ENCODE measurements around the gene PRCD.

Gene PRCD

DNA sequence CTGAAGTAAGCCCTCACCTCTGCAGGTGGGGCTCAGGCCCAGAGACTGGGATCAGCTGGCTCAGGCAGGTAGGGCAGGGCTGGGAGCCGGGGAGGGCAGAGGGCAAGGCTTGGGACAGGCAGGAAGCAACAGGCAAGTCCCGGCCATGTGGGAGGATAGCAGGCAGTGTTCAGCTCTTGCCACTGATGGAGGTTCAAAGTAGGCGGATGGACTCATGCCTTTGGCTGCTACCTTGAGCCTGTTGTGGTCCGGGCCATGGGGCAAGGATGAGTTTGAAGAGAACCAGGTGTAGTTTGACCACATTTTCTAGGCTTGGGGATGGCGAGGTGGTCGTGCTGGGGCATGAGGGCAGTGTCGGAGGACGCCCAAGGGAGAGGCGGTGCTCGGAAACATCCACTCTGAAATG lies 2.7 kb downstream of the PRCD start:
- DNase-seq: no peak

DNA sequence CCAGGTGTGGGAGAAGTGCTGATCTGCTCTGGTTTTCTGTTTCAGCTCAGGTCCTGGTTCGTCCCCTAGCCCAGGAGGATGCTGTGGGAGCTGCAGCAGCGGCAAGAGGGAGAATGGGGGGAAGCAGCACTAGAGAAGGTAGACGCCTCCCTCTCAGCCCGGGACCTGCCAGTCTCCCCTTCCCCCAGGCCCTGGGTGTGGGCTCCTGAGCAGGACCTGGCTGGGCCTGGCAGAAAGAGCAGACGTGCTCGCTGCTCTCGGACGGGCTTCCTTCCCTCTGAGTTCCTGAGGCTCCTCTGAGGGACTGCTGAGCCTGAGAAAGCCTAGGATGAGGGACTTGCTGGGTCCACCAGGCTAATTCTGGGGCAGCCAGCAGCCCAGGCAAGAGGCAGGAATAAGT lies 3.1 kb downstream of the PRCD start:
- DNase-seq: no peak

DNA sequence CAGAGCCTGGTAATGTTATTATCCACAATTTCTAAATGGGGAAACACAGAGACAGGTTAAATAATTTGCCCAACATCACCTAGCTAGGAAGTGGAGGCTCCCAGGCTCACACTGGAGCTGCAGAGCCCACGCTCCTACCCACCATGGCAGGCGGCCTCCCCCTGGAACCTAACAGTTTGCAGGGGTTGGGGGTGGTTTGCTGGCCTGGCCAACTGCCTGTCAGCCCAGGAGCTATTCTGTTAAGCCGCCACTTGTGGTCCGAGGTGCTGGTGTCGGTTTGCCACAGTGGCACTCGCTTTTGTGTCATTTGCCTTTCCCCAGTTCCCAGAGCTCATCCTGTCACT lies 3.6 kb downstream of the PRCD start:
- no peak for DNase-seq

DNA sequence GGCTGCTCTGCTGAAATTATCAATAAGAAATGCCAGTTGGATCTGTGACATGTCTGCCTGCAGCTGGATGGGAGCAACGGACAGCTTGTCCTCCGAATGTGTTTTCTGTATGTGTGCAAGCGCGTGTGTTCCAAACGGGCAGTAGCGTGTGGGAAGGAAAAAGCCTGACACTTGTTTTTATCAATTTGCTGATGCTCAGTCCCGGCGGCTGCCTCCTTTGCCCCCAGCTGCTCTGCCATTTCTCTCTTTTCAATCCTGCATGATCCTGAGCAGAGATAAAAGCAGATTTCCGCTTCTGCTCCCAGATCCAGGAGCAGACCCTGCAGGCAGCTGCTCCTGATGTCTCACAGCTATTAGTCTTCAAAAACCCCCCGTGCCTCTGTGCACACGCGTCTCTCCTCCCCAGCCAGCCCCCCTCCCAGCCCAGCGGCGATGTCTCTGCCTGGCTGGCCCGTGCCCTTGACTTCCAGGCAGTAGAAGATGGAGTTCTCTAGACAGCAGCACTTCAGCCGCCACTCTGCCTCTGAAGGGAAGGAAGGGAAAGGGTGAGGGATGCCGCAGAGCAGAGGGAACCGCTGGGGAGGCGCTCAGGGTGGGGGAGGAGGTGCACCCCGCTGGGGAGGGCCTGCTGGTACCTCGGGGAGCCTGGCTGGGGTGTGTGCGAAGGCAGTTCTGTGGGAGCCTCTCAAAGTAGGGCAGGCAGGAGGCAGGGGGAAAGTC lies 4.1 kb downstream of the PRCD start:
- DNase-seq: peak; percentile 72

DNA sequence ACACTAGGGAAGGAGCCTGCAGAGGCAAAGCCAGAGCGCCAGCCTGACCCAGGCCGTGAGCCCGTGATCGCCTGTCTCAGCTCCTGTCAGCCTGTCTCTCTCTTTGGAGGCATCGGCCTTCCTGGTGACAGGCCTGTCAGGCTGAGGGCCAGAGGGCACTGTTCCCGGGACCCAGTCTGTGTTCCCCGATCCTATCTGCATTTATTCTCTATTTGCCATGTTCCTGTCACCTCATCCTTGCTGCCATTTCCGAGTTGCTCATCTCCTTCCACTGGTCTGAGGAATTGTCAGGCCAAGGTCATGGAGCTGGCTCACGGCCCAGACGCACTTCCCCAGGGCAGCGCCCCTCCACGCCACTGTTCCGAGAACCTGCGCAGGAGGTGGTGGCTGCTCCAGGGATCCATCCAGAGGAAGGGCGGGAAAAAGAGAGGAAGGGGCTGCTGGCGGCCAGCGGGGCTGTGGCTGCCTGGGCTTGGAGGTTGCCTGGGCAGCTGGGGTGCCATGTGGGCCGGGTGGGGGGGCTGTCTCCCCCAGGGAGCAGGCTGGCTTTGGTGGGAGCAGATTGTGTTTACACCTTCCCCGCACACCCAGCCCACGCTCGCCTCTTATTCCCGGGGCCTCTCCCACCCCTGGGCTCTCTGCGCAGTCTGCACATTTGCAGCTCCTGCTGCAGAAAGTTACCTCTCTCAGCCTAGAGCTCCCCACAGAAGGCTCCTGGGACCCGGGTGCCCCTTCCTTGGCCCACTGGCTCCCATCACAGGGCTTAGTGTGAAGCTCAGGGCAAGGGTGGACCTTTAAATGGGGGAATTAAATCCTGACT lies 4.9 kb downstream of the PRCD start:
- no peak for DNase-seq

- DNase-seq: no peak
These were observed 6.2 kb downstream of the PRCD start for GRCh38 chr17:76545918-76546555.

DNA sequence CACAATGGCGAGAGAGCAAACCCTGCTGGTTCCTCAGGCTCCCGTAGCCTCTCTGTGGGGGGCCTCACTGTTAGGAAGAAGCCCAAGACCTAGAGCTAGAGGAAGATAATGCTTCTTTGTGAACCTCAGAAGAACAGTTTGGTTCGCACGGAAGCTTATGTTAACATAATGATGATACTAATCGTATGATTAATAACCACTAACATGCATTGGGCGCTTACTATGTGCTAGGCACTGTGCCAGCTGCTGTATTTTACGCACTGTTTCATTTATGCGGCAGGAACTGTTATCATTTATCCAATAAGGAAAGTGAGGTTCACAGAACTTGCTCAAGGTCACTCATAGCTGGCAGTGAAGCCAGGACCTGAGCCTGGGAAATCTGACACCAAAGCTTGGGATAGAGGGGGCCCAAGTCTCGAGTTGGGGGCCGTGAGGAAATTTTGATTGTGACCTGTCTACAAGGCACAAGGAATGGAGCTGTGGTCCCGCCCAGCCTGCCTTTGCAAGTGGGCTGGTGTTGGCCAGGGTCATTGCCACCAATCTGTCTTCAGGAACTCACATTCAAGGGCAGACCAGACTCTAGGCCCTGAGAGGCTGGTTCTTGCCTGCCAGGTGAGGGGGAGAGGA lies 6.8 kb downstream of the PRCD start:
- DNase-seq: no peak

DNA sequence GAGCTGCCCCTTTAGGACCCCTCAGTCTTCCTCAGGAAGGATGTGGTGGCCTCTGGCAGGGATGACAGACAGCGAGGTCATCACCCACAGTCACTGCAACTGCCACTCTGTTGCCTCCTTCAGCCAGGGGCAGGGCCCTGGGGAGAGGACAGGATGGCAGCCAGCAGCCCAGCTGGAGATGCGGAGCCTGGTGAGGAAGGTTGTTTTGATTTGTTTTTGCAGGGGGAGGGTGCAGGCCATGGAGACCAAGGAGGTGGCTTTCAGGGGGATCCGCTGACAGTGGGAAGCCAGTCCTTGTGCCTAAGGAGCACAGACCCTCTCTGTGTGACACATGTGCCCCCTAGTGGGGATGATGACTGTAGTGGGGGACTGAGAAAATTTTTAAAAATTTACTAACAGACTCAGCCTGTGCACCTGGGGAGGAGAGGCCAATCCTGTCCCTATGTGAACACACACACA lies 7.4 kb downstream of the PRCD start:
- DNase-seq: peak; percentile 31

GRCh38 chr17:76547642-76548202 lies 7.9 kb downstream of the PRCD start:
- no peak for DNase-seq

DNA sequence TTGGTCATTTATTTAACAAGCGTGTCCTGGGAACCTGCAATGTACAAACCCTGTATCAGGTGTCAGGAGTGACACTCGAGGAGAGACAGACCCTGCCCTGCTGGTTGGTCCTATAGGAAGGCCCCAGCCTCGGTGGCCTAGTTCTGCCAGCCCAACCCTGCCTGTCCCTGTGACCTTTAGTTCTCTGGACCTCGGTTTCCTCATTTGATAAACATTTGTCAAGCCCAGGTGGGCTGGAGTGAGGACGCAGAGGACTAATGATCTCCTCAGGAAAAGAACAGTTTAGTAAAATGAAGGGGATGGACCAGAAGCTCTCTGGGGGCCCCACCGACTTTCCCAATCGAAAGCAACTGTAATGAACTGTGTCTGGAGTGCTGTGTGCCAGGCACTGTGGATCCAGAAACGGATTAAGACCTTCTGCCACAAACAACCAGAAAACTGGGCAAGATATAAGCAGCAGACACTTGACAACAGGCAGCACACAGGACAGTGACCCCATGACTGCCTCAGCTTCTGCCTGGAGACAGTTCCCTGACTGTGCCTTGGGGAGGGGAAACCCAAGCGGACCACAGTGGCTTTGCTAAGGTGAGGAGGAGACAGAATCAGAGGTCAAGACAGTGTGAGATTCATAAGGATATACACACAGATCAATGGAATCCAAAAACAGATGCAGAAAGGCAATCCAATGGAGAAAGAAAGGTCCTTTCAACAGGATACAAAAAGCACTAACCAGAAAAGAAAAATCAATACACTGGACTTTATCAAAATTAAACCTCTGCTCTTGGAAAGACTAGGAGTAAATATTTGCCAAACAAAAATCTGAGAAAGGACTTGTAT lies 8.8 kb downstream of the PRCD start:
- DNase-seq: no peak

GRCh38 chr17:76549215-76549518 lies 9.3 kb downstream of the PRCD start:
- no peak for DNase-seq

- no peak for DNase-seq
These were observed 9.7 kb downstream of the PRCD start for GRCh38 chr17:76549539-76549938.

GRCh38 chr17:76550712-76551615 lies 11.1 kb downstream of the PRCD start:
- no peak for DNase-seq

- no peak for DNase-seq
These were observed 11.8 kb downstream of the PRCD start for GRCh38 chr17:76551685-76552084.

- no peak for DNase-seq
These were observed 13.5 kb downstream of the PRCD start for GRCh38 chr17:76553178-76553908.

- no peak for DNase-seq
These were observed 14.3 kb downstream of the PRCD start for GRCh38 chr17:76554131-76554530.

DNA sequence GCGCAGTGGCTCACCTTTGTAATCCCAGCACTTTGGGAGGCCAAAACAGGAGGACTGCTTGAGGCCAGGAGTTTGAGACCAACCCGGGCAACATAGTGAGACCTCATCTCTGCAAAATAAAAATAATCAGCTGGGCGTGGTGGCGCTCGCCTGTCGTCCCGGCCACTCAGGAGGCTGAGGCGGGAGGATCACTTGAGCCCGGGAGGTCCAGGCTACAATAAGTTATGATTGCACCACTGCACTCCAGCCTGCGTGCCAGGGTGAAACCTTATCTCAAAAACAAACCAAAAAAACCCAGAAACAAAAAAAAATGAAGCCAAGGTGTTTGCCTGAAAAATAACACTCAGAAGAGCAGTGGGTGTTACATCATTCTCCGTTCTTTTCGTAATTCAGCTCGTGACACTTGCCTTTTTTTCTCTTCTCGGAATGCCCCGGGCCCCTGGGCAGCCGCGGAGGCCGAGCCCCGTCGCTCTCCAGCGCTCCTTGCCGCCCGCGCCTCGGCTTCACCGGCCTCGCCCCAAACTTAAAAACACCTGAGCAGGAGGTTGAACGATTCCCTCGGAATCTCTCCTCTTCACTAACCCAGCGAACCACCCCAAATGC lies 17.0 kb downstream of the PRCD start:
- no peak for DNase-seq

- DNase-seq: peak; percentile 98
These were observed 17.7 kb downstream of the PRCD start for GRCh38 chr17:76557368-76558197.

Measured in NCI-H2227 treated with DMSO at 0.1 percent for 48 hours (cell line).